ENCODE results near the gene SYNGR3. TPM values are rescaled to one million over a fixed set of nuclear protein-coding genes. Genes with fewer than 3 reads are reported as not detected.

The SYNGR3 gene
- total RNA-seq, 1 experiment from 2014 or later, result 11.9 TPM

DNA sequence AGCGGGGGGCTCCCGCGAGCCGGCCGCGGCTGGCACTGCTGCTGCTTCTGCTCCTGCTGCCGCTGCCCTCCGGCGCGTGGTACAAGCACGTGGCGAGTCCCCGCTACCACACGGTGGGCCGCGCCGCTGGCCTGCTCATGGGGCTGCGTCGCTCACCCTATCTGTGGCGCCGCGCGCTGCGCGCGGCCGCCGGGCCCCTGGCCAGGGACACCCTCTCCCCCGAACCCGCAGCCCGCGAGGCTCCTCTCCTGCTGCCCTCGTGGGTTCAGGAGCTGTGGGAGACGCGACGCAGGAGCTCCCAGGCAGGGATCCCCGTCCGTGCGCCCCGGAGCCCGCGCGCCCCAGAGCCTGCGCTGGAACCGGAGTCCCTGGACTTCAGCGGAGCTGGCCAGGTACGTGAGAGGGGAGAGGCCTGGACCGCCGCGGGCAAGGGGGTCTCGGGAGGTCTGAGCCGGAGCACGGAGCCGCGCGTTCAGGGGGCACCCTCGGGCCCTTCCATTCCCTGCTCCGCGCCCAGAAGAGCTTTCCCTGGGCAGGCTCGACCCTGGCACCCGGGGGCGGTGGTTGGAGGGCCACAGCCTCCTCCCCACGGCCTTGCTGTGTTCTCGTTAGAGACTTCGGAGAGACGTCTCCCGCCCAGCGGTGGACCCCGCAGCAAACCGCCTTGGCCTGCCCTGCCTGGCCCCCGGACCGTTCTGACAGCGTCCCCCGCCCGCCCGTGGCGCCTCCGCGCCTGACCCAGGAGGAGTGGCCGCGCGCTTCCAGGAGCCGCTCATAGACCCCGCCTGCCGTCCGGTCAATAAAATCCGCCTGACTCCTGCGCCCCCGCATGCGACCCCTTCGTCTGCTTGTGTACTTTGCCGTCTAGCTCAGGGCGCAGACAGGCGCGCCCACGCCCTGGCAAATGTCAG lies 30.4 kb downstream of the SYNGR3 start:
- no peak overlapping the region for H3K9ac ChIP-seq (ENCODE audit: extremely low read depth, insufficient read length, low read length)
- H3K4me3 Mint-ChIP-seq, result peak overlapping the region; percentile 51 to 83

More for the DNA sequence above, 30.4 kb downstream of the SYNGR3 start:
- peaks cover 0 to 2% (median 0%) of the 10 kb centered on the region in 3 experiments; a peak in 1 of 7 replicates for H3K36me3 Mint-ChIP-seq (ENCODE audit: insufficient read depth in 1 of 3, low read depth in 3 of 3)
- Histone ChIP-seq H3K23me2 (ENCODE audit: insufficient read length, low read depth, low read length, poor library complexity, severe bottlenecking) (peaks cover 13% of the 10 kb centered on the region), H3K18ac (ENCODE audit: insufficient read length, low read depth, low read length) (no peak overlapping the region), H3K79me2 (ENCODE audit: insufficient read depth, low read length) (no peaks in the 10 kb centered on the region), H3K27ac (ENCODE audit: insufficient read length, low read depth, low read length) (no peak overlapping the region), H4K5ac (ENCODE audit: insufficient read length, low read depth, low read length) (no peak overlapping the region), H3K4me1 (ENCODE audit: insufficient read depth, low read length) (no peaks in the 10 kb centered on the region; the same call in 1 of the 2 replicates), H4K20me1 (ENCODE audit: control insufficient read depth, insufficient read depth, insufficient read length) (no peaks in the 10 kb centered on the region), H2AK5ac (ENCODE audit: insufficient read length, low read length) (no peak overlapping the region), H3K56ac (ENCODE audit: insufficient read length, low read depth, low read length) (no peak overlapping the region), H3K4ac (ENCODE audit: low read depth, low read length) (no peak overlapping the region), H2BK12ac (ENCODE audit: insufficient read length, low read depth, low read length) (no peak overlapping the region), H3K23ac (ENCODE audit: insufficient read length, low read depth, low read length) (no peak overlapping the region), H3K27me3 (ENCODE audit: insufficient read depth, low read length) (peaks cover 13% of the 10 kb centered on the region; the same call in 1 of the 2 replicates), H2BK5ac (ENCODE audit: insufficient read length, low read length) (no peak overlapping the region), H3K79me1 (ENCODE audit: insufficient read depth, low read depth, low read length, poor library complexity, severe bottlenecking) (no peaks in the 10 kb centered on the region), H3K9me3 (ENCODE audit: control insufficient read depth, low read depth, low read length) (no peaks in the 10 kb centered on the region), H3K14ac (ENCODE audit: insufficient read depth, low read length) (no peak overlapping the region), H2BK15ac (ENCODE audit: low read depth, low read length) (no peak overlapping the region), H2BK120ac (ENCODE audit: low read depth, low read length, poor library complexity, severe bottlenecking) (no peak overlapping the region), H3K4me2 (ENCODE audit: insufficient read depth, insufficient read length, low read length) (peak overlapping the region; percentile 35), H2BK20ac (ENCODE audit: low read depth, low read length, poor library complexity, severe bottlenecking) (no peak overlapping the region), H4K8ac (replicated peaks; ENCODE audit: insufficient read length, low read depth, low read length) (no peak overlapping the region), H2AFZ (ENCODE audit: low read length) (no peak overlapping the region), H4K91ac (ENCODE audit: insufficient read length, low read depth, low read length) (no peak overlapping the region), H3T11ph (ENCODE audit: low read length) (no peak overlapping the region)
- peaks cover 10 to 12% of the 10 kb centered on the region in 2 experiments for H3K4me1 Mint-ChIP-seq
- TF ChIP-seq CTCF (conservative IDR thresholded peaks at IDR 0.05), result no peak; the same call in 2 of the 3 replicates
- H3K27ac Mint-ChIP-seq, result peak overlapping the region in 1 of 3 experiments; percentile 40; a peak in 1 of 7 replicates
- H3K27me3 Mint-ChIP-seq (ENCODE audit: low read depth), result peaks cover 81% of the 10 kb centered on the region
- no peak for DNase-seq
- no CpG with 5 or more reads among the region's 96 CpGs for WGBS (ENCODE audit: extremely low coverage, insufficient read length, low lambda C conversion rate)
- H3K9me3 Mint-ChIP-seq, result peaks cover 0 to 6% of the 10 kb centered on the region in 2 experiments; a peak in 3 of 5 replicates
